Mucosa of descending colon (tissue), 3 donors: ENCODE data around the gene STX18. TPM values are rescaled to one million over a fixed set of nuclear protein-coding genes. Genes with fewer than 3 reads are reported as not detected.

Experiments
- ATAC-seq: fragments of 200-7000 bp; cut with Tn5 transposase; one replicate; pipeline ENCODE4 v1.9.1; 2020; ENCODE audit warnings: mild to moderate bottlenecking, moderate library complexity
- DNase-seq, 3 donors: peaks; one replicate each; pipeline ENCODE4 v3.0.0-alpha.2; 2020
- H3K36me3 ChIP-seq: fragments of 200-600 bp; one replicate; pipeline ENCODE4 v1.8.0; 2021; ENCODE audit warnings: low read depth, mild to moderate bottlenecking
- H3K4me1 ChIP-seq: fragments of 200-600 bp; one replicate; pipeline ENCODE4 v1.8.0; 2021; ENCODE audit warnings: low read depth, mild to moderate bottlenecking
- H3K4me3 ChIP-seq: fragments of 200-600 bp; one replicate; pipeline ENCODE4 v1.8.0; 2021; ENCODE audit warnings: mild to moderate bottlenecking
- H3K9me3 ChIP-seq: fragments of 200-600 bp; one replicate; pipeline ENCODE4 v1.8.0; 2021; ENCODE audit warnings: mild to moderate bottlenecking
- intact Hi-C, 2 donors: fragments of 100-400 bp; cut with DNase I in 1 of 2; cut with micrococcal nuclease in 1 of 2; formaldehyde crosslinking; loops; one replicate each; pipeline versions ENCODE4 v1.11.0 to v1.11.1; 2022; cut with DNase I, micrococcal nuclease
- total RNA-seq, 3 donors: library from RNA; stranded (reverse); fragmentation: NEBNext Ultra II Directional in 2 of 3; extraction: Animal tissue kit (Norgen Biotek cat#: 25700) in 2 of 3; gene quantifications; one replicate each; pipeline versions ENCODE4 v1.2.1 to v1.2.4, GENCODE V29; 2021 to 2023
- TF ChIP-seq, protein P1 (sequence below): fragments of 200-600 bp; IDR thresholded peaks from one replicate; pipeline ENCODE4 v1.8.0; 2022; ENCODE audit warnings: antibody characterized with exemption, mild to moderate bottlenecking
- donor health status: DM: no; HTN: no; CAD: no; lungs with moderate emphysema.
- donor health status: DM: no; HTN: no; CAD: no.
- donor health status: DM: no; HTN: yes; CAD: no.

STX18 gene
- total RNA-seq, 3 donors from 2014 or later, result 33.1 to 43.3 (median 36.3) TPM

DNA sequence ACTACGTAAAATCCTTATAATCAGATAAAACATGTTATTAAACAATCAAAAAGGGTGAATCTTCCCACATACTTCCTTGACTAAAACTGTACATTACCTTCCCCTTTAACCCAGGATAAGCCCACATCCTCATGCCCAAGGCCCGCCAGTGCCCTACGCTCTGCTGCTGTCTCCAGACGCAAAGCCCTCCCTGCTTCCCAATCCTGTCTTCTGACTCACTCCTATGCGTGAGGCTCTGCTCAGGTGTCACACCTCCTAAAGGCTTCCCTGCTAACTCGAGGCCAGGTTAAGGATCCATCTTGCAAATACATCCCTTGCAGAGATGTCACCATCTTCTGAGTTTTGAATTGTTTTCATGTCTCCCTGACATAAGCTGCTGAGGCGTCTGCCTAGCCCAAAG is 61.6 kb downstream of the STX18 start:
- no peaks in the 10 kb centered on the region for H3K4me1 ChIP-seq
- TF ChIP-seq, protein P1, sequence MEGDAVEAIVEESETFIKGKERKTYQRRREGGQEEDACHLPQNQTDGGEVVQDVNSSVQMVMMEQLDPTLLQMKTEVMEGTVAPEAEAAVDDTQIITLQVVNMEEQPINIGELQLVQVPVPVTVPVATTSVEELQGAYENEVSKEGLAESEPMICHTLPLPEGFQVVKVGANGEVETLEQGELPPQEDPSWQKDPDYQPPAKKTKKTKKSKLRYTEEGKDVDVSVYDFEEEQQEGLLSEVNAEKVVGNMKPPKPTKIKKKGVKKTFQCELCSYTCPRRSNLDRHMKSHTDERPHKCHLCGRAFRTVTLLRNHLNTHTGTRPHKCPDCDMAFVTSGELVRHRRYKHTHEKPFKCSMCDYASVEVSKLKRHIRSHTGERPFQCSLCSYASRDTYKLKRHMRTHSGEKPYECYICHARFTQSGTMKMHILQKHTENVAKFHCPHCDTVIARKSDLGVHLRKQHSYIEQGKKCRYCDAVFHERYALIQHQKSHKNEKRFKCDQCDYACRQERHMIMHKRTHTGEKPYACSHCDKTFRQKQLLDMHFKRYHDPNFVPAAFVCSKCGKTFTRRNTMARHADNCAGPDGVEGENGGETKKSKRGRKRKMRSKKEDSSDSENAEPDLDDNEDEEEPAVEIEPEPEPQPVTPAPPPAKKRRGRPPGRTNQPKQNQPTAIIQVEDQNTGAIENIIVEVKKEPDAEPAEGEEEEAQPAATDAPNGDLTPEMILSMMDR, result no peak
- intact Hi-C loops, result no loop called here
- H3K9me3 ChIP-seq, result no peaks in the 10 kb centered on the region
- no peak overlapping the region for H3K4me3 ChIP-seq
- no peak for ATAC-seq
- no peak for DNase-seq
- no peaks in the 10 kb centered on the region for H3K36me3 ChIP-seq

DNA sequence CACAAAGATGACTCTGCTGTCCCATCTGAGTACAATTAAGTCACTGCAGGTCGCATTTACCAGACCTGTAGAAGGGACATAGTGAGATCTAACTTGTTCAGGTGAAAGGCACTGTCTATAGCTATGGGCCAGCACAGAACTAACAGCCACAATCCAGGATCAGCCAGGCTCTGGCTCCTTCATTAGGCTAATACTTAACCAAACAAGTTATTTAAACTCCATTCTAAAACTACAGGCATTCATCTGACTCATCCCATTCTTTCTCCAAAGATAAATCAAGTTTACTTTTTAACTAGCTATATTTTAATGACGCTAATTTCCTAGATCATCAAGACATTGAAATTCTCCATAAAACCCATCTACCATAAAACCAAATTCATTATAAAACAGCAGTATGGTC is 62.5 kb downstream of the STX18 start:
- Histone ChIP-seq H3K36me3 (no peaks in the 10 kb centered on the region), H3K9me3 (no peaks in the 10 kb centered on the region), H3K4me3 (no peak overlapping the region), H3K4me1 (no peaks in the 10 kb centered on the region)
- DNase-seq (no peak), ATAC-seq (no peak)
- TF ChIP-seq, protein P1, result no peak
- intact Hi-C loops, result no loop called here

DNA sequence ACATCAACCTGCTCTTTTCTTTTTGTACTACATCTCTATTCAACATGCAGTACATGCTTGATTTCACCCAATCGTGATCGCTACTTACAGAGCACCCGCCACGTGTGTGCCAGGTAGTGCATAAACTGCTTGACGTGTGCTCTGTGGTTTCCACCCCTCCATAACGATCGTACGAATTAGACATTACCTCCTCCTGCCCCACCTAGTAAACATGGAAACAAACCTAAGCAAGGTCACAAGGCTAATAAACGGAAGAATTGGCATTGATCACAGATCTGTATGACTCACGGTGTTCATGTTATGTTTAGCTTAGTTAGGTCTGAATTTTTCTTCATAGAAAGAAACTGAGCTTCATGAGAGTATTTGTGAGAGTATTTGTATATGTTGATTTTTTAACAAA is 64.1 kb downstream of the STX18 start:
- H3K9me3 ChIP-seq, result no peaks in the 10 kb centered on the region
- intact Hi-C loops, result no loop called here
- no peaks in the 10 kb centered on the region for H3K36me3 ChIP-seq
- ATAC-seq (peak; percentile 94), DNase-seq (peak in 1 of 3 donors; percentile 24)
- H3K4me1 ChIP-seq, result no peaks in the 10 kb centered on the region
- TF ChIP-seq, protein P1, result no peak
- H3K4me3 ChIP-seq, result no peak overlapping the region

DNA sequence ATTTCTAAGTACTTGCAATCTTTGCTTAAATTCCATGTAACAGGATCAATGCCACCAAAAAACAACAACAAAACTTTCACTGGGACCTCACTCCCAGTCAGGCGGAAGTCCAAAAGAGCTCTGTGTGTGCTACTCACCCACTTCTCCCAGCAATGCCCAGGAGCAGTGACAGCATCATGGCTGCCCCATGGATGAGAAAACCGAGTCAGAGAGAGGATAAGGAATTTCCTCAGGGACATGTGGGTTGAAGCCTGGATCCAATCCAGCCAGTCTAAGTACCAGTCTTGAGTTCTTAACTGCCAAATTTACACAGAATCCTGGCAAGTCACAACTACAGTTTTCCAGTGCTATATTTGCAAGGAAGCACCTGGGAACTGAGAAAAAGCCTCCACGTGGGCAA is 64.5 kb downstream of the STX18 start:
- no peak overlapping the region for H3K4me3 ChIP-seq
- intact Hi-C loops, result no loop called here
- no peak for ATAC-seq
- no peak for DNase-seq
- H3K4me1 ChIP-seq, result no peaks in the 10 kb centered on the region
- TF ChIP-seq, protein P1, result no peak
- no peaks in the 10 kb centered on the region for H3K9me3 ChIP-seq
- no peaks in the 10 kb centered on the region for H3K36me3 ChIP-seq

DNA sequence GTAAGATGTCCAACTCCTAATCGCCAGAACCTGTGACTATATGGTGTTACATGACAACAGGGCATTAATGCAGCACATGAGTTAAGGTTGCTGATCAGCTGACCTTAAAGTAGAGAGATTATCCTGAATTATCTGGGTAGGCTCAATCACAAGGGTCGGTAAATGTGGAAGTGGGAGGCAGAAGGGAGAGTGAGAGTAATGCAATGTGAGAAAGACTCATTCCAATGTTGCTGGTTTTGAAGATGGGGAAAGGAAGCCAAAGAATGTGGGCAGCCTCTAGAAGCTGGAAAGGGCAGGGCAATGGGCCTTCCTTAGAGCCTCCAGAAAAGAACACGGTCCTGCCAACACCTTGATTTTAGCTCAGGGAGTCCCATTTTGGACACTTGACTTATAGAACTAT is 67.4 kb downstream of the STX18 start:
- ATAC-seq, result no peak
- Histone ChIP-seq H3K4me3 (no peak overlapping the region), H3K36me3 (no peaks in the 10 kb centered on the region), H3K9me3 (no peaks in the 10 kb centered on the region), H3K4me1 (no peaks in the 10 kb centered on the region)
- TF ChIP-seq, protein P1, result no peak
- intact Hi-C loops, result no loop called here
- no peak for DNase-seq

DNA sequence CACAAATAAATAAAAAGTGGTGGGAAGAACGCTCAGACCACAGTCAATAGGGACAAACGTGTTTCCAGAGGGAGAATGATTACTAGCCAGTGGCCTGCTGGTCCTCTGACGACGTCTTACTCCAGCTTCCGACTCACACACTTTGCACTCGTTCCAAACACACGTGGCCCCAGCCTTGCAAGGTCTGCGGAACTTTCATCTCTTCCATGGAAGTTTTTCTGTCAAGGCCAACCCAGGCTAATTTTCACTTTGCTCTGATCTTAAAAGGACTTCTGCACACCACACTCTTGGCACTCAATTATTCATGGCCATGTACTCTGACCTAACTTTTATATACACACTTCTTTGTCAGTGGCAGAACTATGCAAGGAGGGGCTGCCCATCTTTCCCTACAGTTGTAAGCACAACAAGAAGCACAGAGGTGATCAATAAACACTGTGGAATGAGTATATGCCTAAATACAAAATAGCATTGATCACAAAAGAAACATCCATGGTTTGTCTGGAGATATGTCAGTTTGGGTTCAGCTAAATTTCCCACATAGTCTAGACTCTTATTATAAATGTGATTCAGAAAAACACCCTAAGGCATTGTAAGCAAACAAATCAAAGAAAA is 69.4 kb downstream of the STX18 start:
- Histone ChIP-seq H3K4me3 (no peak overlapping the region), H3K9me3 (no peaks in the 10 kb centered on the region), H3K4me1 (no peaks in the 10 kb centered on the region), H3K36me3 (peaks cover 4% of the 10 kb centered on the region)
- ATAC-seq (no peak), DNase-seq (no peak)
- TF ChIP-seq, protein P1, result no peak
- intact Hi-C loops, result no loop called here
